Fibroblast of the conjunctiva (primary cell): ENCODE measurements around the gene NXPH4.

Source experiments
- DNase-seq: peaks from one replicate; pipeline ENCODE4 v3.0.0-alpha.2; 2010; ENCODE audit warnings: low read depth

NXPH4 gene

GRCh38 chr12:57183939-57184725 lies 32.5 kb upstream of the NXPH4 start:
- DNase-seq = no peak

- no peak for DNase-seq
These were observed 31.2 kb upstream of the NXPH4 start for GRCh38 chr12:57185403-57185802.

GRCh38 chr12:57185906-57186508 lies 30.6 kb upstream of the NXPH4 start:
- DNase-seq = no peak

GRCh38 chr12:57187222-57188089 lies 29.1 kb upstream of the NXPH4 start:
- no peak for DNase-seq

DNA sequence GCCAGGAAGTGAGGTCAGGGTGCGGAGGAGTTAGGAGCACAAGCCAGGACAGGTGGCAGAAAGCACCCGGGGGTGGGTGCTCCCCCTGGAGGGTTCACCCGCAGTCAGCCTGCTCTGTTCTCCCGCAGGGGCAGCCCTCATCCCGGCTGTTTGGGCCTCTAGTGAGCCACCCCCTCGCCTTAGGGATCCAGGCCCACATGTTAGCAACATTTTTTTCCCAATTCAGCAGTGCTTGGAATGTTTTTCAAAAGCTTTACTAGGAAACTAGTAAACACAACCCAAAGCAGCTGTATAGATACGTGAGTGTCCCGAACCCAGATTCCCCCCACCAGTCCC lies 28.5 kb upstream of the NXPH4 start:
- no peak for DNase-seq

GRCh38 chr12:57190037-57190436 lies 26.6 kb upstream of the NXPH4 start:
- no peak for DNase-seq

GRCh38 chr12:57190821-57191220 lies 25.8 kb upstream of the NXPH4 start:
- no peak for DNase-seq

- DNase-seq = no peak
These were observed 25.2 kb upstream of the NXPH4 start for GRCh38 chr12:57191410-57191809.

- no peak for DNase-seq
These were observed 23.7 kb upstream of the NXPH4 start for GRCh38 chr12:57192920-57193319.

DNA sequence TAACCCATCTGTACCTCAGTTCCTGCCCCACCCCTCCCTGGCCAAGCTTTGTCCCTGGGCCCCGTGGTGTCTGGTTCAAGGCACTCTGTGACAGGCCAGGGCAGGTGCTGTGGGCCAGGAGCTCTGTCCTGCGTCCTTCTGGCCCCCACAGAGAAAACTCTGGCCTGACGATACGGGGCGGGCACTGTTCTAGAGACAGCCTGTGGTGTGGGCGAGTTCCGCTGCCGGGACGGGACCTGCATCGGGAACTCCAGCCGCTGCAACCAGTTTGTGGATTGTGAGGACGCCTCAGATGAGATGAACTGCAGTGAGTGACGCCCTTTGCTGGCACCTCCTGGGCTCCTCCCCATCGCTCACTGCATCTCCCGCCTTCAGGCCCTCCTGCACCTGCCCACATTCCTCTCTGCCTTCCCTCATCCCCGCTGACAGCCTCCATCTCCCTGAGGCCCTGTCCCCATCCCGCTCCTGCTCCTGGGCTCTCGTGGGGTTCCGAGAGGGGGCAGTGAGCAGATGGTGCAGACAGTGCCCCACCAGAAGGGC lies 22.8 kb upstream of the NXPH4 start:
- DNase-seq = no peak

DNA sequence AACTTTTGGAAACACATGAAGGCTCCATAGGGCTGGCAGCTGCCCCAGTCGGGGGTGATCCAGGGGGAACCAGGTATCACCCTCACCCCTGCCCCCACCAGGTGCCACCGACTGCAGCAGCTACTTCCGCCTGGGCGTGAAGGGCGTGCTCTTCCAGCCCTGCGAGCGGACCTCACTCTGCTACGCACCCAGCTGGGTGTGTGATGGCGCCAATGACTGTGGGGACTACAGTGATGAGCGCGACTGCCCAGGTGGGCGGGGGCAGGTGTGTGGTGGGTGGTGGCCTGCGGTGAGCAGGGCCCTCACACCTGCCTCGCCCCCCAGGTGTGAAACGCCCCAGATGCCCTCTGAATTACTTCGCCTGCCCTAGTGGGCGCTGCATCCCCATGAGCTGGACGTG lies 22.3 kb upstream of the NXPH4 start:
- DNase-seq = no peak

DNA sequence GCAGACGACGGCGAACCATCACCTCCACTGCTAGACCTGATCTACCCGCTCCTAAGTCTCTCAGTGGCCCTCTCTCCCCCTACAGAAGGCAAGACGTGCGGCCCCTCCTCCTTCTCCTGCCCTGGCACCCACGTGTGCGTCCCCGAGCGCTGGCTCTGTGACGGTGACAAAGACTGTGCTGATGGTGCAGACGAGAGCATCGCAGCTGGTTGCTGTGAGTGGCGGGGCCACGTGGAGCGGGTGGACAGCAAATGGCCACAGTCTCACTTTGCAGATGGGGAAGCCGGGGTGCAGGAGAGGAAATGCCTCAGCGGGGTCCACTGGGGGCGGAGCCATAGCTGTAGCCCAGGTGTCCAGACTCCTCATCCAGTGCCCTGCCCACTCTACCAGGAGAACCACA lies 21.4 kb upstream of the NXPH4 start:
- no peak for DNase-seq

DNA sequence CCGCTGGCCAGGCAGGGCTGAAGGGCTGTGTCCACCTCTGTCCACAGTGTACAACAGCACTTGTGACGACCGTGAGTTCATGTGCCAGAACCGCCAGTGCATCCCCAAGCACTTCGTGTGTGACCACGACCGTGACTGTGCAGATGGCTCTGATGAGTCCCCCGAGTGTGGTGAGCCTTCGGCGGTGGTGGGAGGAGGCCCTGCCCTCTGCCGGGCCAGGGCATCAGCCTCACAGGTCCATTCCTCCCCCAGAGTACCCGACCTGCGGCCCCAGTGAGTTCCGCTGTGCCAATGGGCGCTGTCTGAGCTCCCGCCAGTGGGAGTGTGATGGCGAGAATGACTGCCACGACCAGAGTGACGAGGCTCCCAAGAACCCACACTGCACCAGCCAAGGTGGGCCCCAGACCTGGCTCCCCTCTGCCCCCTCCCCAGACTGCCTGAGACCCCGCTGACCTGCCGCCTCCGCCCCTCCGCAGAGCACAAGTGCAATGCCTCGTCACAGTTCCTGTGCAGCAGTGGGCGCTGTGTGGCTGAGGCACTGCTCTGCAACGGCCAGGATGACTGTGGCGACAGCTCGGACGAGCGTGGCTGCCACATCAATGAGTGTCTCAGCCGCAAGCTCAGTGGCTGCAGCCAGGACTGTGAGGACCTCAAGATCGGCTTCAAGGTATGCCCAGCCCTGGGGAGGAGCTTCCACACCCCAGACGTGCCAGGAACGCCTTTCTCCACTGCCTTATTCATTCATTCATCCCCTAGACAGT lies 20.8 kb upstream of the NXPH4 start:
- DNase-seq = no peak

- no peak for DNase-seq
These were observed 20.2 kb upstream of the NXPH4 start for GRCh38 chr12:57196439-57196838.

DNA sequence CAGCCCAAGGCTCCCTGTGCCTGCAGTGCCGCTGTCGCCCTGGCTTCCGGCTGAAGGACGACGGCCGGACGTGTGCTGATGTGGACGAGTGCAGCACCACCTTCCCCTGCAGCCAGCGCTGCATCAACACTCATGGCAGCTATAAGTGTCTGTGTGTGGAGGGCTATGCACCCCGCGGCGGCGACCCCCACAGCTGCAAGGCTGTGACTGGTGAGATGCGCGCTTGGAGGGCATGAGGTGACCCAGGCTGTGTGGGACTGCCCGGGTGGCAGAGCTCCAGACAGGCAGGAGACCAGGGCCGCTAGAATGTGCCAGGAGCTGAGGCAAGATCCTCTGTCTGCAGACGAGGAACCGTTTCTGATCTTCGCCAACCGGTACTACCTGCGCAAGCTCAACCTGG lies 19.6 kb upstream of the NXPH4 start:
- no peak for DNase-seq

DNA sequence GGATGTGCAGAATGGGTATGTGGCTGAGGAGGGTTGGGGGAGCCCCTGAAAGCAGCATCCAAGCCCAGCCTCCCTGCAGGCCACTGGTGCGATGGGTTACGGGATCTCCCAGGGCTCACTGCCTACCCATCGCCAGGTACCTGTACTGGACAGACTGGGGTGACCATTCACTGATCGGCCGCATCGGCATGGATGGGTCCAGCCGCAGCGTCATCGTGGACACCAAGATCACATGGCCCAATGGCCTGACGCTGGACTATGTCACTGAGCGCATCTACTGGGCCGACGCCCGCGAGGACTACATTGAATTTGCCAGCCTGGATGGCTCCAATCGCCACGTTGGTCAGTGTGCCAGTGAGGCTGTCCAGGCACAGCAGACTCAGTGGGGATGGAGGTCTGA lies 18.3 kb upstream of the NXPH4 start:
- no peak for DNase-seq

DNA sequence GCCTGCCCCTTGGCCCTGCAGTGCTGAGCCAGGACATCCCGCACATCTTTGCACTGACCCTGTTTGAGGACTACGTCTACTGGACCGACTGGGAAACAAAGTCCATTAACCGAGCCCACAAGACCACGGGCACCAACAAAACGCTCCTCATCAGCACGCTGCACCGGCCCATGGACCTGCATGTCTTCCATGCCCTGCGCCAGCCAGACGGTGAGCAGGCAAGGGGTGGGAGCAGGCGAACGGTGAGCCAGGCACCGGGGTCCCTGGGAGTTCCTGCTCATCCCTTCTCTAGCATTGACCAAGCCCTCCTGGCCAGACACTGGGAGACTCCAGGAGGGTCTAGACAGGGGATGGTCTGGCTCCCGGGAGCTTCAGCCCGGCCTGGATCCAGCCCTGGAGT lies 17.4 kb upstream of the NXPH4 start:
- DNase-seq = no peak

DNA sequence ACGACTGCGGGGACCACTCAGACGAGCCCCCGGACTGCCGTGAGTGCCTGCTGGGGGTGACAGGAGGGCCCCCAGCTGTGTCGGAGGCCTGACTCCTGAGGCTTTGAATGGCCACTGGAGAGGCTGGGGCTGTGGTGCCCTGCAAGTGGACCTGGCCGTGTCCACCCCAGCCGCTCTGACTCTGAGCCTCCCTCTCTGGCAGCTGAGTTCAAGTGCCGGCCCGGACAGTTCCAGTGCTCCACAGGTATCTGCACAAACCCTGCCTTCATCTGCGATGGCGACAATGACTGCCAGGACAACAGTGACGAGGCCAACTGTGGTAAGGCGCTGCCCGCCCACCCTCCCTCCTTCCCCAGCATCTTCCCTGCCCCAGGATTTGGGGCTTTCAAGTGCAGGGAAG lies 16.1 kb upstream of the NXPH4 start:
- no peak for DNase-seq

GRCh38 chr12:57201219-57201618 lies 15.4 kb upstream of the NXPH4 start:
- no peak for DNase-seq

DNA sequence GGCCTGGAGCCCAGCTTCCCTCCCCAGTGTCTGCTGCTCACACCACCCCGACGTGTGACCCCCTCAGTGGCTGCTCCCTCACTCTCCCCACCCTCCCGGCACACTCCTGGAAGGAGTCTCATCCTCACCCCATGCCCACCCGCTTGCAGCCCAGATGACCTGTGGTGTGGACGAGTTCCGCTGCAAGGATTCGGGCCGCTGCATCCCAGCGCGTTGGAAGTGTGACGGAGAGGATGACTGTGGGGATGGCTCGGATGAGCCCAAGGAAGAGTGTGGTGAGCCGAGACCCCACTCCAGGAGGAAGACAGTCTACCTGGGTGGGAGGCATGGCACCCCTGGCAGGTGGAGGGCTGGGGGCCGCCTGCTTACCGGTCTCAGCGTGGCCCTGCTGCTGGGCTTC lies 15.0 kb upstream of the NXPH4 start:
- no peak for DNase-seq

GRCh38 chr12:57202321-57202720 lies 14.3 kb upstream of the NXPH4 start:
- DNase-seq = no peak

GRCh38 chr12:57203201-57203600 lies 13.4 kb upstream of the NXPH4 start:
- DNase-seq = no peak
